Cardiac muscle cell (in vitro differentiated cells and primary cell): Measurements from ENCODE around the gene OSMR. TPM values are rescaled to one million over a fixed set of nuclear protein-coding genes. Genes with fewer than 3 reads are reported as not detected.

ENCODE experiments used
- DNase-seq, 2 donors: peaks; one replicate each; pipeline versions ENCODE4 v3.0.0 to v3.0.0-alpha.2; 2010 to 2017; ENCODE audit warnings: low read depth in 1 of 2, low spot score in 1 of 2
- H3K27ac ChIP-seq: fragments of 200-600 bp; sonication (generic); 2 replicates; pipeline ENCODE4 v1.5.1; 2016
- H3K27me3 ChIP-seq: fragments of 200-600 bp; sonication (generic); 2 replicates; pipeline ENCODE4 v1.6.0; 2016; ENCODE audit warnings: control low read depth
- H3K36me3 ChIP-seq: fragments of 200-600 bp; sonication (generic); 2 replicates; pipeline ENCODE4 v1.5.1; 2016; ENCODE audit warnings: control low read depth
- H3K4me1 ChIP-seq: fragments of 200-600 bp; sonication (generic); 2 replicates; pipeline ENCODE4 v1.8.1; 2017; ENCODE audit warnings: low read depth, mild to moderate bottlenecking, mixed run types
- H3K4me3 ChIP-seq: fragments of 200-600 bp; sonication (generic); 2 replicates; pipeline ENCODE4 v1.5.1; 2016; ENCODE audit warnings: mild to moderate bottlenecking
- H3K9me3 ChIP-seq: fragments of 200-600 bp; sonication (generic); 2 replicates; pipeline ENCODE4 v1.5.1; 2017; ENCODE audit warnings: low read depth, mild to moderate bottlenecking, control low read depth
- CTCF ChIP-seq: IDR thresholded peaks from 2 replicates; pipeline ENCODE4 v1.5.1; 2012; ENCODE audit warnings: low read depth, mild to moderate bottlenecking, low read length
- polyA plus RNA-seq: library from polyadenylated mRNA; unstranded; fragments of >200 nt; fragmentation: Nextera tagmentation; extraction: Ambion mirVana; gene quantifications from 2 replicates; pipeline ENCODE4 v1.2.1, GENCODE V29; 2016
- total RNA-seq: library from RNA; depleted of rRNA; stranded (reverse); fragments of >200 nt; gene quantifications from 2 replicates; pipeline ENCODE4 v1.2.3, GENCODE V29; 2016

Gene OSMR
- total and polyA plus RNA-seq, 2 experiments from 2014 or later: 0.43 TPM; not detected in 1

DNA sequence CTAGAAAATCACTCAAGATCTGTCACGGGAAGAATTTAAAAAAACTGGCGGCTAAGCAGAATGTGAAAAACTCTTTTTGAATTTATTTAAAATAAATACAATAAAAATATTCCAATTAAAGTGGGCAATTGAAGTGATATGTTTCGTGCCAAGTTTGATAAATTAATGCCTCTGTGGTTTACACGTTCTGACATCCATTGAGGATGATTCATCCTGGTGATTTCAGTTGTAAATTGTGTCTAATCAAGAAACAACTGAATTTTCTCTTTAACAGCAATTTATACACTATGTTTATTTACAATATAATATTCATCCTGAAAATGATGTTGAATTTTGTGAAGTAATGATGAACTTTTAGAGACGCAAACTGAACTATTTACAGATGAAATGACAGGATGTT, 21.0 kb upstream of the OSMR start:
- no peak overlapping the region for H3K4me3 ChIP-seq
- no peaks in the 10 kb centered on the region for H3K36me3 ChIP-seq
- H3K27me3 ChIP-seq: no peaks in the 10 kb centered on the region
- H3K4me1 ChIP-seq: no peaks in the 10 kb centered on the region
- DNase-seq: no peak
- no peak for TF ChIP-seq CTCF
- H3K9me3 ChIP-seq: no peaks in the 10 kb centered on the region
- H3K27ac ChIP-seq: no peak overlapping the region

DNA sequence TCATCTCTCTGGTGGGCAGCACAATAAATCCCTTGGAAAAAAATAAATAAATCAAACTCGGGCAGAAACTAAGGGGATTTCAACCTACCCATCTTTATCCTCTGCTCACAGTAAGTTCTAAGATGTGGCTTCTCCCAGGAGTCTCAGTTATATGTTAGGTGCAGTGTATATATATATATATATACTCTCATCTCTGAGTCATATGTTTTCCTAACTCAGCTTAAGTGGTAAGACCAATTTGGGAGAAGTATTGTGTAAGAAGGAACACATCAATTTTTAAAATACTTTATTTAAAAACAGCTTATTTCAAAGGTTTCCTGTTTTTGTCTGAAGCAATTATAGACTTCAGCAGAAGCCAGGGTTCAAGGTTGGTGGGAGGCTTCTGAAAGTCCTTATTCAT, 20.3 kb upstream of the OSMR start:
- DNase-seq: no peak
- Histone ChIP-seq H3K4me1 (no peaks in the 10 kb centered on the region), H3K9me3 (no peaks in the 10 kb centered on the region), H3K36me3 (no peaks in the 10 kb centered on the region), H3K27me3 (no peaks in the 10 kb centered on the region), H3K4me3 (no peak overlapping the region), H3K27ac (no peak overlapping the region)
- no peak for TF ChIP-seq CTCF

GRCh38 chr5:38827525-38827924, 18.3 kb upstream of the OSMR start:
- Histone ChIP-seq H3K27ac (no peak overlapping the region), H3K36me3 (no peaks in the 10 kb centered on the region), H3K4me1 (no peaks in the 10 kb centered on the region), H3K9me3 (no peaks in the 10 kb centered on the region), H3K27me3 (no peaks in the 10 kb centered on the region), H3K4me3 (no peak overlapping the region)
- peak in 1 of 2 donors; percentile 43 for DNase-seq
- TF ChIP-seq CTCF: no peak

DNA sequence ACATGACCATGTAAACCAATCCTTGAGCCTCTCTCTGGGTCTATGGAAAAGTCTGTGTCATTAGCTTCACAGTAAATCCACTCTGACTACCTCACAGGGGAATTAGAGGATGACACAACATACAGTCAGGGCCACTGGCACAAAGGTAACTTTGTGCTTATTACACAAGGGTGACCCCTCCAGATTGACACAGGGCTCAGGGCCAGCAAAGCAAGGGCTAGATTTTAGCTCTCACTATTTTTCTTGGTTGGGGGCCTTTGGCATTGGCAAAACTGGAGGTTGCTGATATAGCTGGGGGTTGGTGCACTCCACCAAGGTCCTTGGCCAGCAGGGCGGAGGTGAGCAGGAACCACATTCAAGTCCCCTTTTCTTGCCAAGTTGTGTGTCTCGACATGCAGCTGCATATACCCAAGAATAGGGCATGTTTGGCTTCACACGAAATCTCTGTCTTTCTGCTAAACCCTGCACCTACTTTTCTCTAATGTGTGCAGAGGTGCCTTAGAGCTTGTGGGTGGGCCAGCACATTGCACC, 15.2 kb upstream of the OSMR start:
- no peak for TF ChIP-seq CTCF
- no peaks in the 10 kb centered on the region for H3K9me3 ChIP-seq
- H3K36me3 ChIP-seq: no peaks in the 10 kb centered on the region
- no peak for DNase-seq
- no peaks in the 10 kb centered on the region for H3K27me3 ChIP-seq
- no peak overlapping the region for H3K4me3 ChIP-seq
- H3K27ac ChIP-seq: no peak overlapping the region
- H3K4me1 ChIP-seq: no peaks in the 10 kb centered on the region

- Histone ChIP-seq H3K4me3 (no peak overlapping the region), H3K27me3 (no peaks in the 10 kb centered on the region), H3K4me1 (no peaks in the 10 kb centered on the region), H3K27ac (no peak overlapping the region), H3K36me3 (no peaks in the 10 kb centered on the region), H3K9me3 (no peaks in the 10 kb centered on the region)
- DNase-seq: no peak
- TF ChIP-seq CTCF: no peak
These were observed 14.7 kb upstream of the OSMR start for GRCh38 chr5:38831117-38831516.

GRCh38 chr5:38831909-38832308, 13.9 kb upstream of the OSMR start:
- H3K36me3 ChIP-seq: no peaks in the 10 kb centered on the region
- H3K27me3 ChIP-seq: no peaks in the 10 kb centered on the region
- peak; percentile 63 to 75 for DNase-seq
- H3K4me3 ChIP-seq: no peak overlapping the region
- H3K9me3 ChIP-seq: no peaks in the 10 kb centered on the region
- TF ChIP-seq CTCF: peak; percentile 68
- H3K27ac ChIP-seq: no peak overlapping the region
- no peaks in the 10 kb centered on the region for H3K4me1 ChIP-seq
